HG03095 (cell line): ENCODE measurements around the gene LRRC34.

Experiments used
- ATAC-seq: cut with Tn5 transposase; IDR thresholded peaks from one replicate; pipeline ENCODE4 v1.9.1; 2021; ENCODE audit warnings: moderate library complexity; ENCODE audit not compliant: unreplicated experiment

LRRC34 gene

DNA sequence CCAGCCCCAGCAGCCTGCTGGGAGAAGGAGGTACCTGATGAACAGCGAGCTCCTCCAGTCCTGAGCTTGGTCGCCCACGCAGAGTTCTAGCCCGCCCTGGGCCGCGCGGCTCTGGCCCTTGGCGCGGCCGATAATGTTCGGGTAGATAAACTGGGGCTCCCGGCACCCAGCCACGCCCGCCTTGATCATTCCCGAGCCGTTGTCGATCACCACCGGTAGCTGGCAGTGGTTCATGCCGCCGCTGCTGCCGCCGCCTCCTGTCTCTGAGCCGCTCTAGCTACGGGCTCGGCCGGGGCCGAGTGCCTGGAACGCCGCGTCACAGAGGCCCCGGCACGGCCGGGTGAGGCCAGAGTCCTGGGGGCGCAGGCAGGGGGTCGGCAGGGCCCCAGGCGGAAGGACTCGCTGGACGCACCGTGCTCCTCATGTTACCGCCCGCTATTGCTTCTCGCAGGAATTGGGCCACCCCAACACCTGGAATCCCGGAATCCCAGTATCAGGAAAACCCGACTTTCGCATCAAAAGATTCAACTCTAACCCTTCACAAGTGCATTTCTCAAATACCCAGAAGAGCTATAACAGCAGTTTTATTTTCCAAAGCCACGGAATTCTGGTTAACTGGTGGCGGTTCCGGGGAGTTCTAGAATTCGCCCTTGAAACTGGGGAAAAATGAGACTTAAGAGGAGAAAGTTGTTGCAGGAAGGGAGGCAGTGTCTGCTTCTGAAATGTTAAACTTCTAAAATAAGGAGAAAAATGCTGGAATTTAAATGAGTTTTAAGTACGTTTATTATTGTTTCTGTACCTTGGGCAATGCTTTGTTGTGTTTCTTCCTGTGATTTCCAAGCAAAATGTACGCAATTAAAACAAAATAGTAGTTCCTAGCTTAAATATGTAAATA is 43.2 kb downstream of the LRRC34 start, which contains the start of gene ACTRT3:
ACTRT3 (minus strand) TSS at position 275 of the 895 bp plus-strand sequence; CDS start at position 234, 41 bp downstream.
- peak; percentile 27 for ATAC-seq

DNA sequence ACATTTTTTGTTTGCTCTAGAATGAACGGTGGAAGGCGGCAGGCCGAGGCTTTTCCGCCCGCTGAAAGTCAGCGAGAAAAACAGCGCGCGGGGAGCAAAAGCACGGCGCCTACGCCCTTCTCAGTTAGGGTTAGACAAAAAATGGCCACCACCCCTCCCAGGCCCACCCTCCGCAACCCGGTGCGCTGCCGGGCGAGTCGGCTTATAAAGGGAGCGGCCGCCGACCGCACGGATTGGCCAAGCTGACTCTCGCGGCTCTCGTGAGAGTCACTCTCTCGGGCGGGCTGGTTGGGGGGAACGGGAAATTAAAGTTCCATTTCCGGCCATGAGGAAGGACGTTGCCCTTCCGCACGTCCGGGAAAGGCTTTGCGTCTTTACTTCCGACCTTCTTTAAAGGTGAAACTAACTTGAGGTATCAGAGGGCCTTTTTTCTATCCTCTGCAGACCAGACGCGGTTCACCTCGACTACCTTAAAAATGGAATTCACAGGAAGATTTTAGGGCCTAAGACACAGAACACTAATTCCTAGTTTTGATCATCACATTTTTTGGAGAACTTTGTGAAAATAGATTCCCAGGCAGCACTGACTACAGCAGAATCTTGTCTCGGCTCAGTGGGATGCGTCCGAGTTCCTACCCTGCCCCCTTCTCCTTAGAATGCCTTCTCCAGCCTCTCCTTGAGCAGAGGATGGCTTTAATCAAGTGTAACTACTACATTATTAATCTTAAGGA is 47.7 kb downstream of the LRRC34 start, which contains the start of gene TERC:
TERC (minus strand) TSS at position 179 of the 731 bp plus-strand sequence.
- ATAC-seq: peak; percentile 66

DNA sequence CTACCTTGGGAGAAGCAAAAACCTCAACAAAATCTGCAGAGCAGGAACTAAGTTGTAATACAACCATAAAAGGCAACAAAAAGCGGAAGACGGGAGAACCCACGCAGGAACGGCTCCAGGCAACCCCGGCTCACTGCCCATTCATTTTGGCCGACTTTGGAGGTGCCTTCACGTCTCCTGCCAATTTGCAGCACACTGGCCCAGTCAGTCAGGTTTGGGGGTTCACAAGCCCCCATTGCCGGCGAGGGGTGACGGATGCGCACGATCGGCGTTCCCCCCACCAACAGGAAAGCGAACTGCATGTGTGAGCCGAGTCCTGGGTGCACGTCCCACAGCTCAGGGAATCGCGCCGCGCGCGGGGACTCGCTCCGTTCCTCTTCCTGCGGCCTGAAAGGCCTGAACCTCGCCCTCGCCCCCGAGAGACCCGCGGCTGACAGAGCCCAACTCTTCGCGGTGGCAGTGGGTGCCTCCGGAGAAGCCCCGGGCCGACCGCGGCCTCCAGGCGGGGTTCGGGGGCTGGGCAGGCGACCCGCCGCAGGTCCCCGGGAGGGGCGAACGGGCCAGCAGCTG is 48.3 kb downstream of the LRRC34 start:
- peak; percentile 43 for ATAC-seq

DNA sequence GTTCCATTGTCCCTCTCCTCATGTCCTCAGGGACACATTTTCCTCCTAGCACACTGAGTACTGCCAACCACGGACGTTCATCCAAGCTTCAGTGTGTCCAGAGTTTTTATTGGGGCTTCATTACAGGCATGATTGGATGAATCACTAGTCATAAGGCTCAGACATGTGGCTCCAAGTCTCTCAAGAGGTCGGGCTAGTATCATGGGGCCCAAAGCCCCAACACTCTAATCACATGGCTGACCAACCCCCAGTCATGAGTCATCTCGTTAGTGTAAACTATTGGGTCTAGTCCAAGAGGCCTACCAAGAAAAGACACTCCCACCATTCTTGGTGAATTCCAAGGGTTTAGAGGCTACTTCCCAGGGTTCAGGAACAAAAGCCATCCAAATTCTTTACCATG is 52.2 kb downstream of the LRRC34 start:
- no peak for ATAC-seq

DNA sequence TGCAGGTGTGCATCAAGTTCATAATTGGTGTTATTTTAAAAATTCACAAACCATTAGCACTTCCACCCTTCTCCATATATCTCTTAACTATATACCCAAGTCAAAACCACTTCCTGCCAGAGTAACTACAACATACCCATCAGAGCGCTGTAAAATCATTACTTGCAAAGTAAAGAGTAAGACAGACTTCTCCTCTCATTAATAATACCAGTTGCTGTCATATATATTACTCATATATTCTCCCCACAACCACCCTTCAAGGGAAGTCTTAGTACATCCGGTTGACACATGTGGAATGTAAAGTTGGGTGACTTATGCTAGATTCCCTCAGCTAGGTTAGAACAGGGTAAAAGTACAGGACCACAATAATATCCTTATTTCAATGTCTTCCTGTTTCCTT is 53.4 kb downstream of the LRRC34 start:
- ATAC-seq: peak; percentile 35

DNA sequence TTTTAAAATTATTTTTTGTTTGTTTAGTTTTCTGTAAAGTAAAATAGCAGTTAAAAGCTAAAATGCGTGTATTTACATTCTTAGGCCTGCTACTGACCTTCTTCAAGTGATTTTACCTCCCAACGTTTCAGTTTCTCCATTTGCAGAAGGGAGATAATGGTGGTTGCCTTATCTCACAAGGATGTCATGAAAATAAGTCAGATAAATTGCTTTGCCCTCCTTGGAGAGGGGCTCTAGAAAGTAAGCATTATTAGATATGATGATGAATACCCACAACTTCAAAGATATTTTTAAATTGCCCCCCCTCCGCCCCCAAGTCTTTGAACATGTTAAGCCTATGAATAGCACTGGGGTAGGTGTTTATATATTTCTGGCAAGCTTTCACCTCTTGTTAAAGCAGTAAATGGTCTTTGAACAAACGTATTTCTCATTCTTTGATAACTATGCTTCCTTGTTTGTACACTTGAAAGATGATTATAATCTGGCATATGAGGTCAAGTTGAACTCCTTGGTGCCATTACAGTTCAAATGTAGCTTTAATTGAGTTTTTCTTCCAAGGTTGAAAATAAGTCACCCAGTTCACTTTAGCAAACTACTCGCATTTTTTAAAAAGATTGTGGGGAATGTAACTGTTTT is 54.2 kb downstream of the LRRC34 start:
- ATAC-seq: no peak

DNA sequence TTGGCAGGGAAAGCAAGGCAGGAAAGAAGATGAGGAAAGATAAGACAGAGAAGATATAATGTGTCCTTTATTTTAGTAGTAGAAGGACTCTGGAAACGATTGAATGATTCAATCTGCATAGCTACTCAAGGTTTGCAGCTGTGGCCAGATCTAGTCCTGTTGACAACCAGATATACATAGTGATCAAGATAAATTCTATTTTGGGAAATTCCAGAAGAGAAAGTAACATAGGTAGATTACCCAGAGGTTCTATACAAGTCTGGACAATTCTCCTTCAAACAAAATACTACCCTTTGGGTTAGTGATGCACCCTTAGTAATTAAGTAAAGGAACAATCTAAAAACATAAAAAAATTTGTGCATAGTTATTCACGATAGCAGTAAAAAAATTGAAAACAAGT is 57.2 kb downstream of the LRRC34 start:
- ATAC-seq: no peak

DNA sequence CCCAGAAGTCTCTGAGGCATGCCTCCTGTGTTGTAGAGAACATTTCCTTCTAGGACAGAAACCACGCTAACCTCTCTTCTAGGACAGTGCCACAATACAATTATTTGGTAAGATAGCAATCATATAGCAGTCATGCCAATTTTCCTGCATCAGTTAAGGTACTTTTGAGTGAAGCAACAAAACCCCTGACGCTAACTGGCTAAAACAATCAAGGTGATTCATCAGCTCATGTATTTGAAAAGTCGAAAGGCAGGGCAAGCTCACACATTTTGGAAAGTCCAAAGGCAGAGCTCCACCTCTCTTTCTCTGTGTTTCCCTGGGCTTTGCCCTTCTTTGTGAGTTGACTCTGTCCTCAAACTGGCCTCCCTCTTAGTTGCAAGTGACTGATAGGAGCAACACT is 58.0 kb downstream of the LRRC34 start:
- ATAC-seq: no peak

DNA sequence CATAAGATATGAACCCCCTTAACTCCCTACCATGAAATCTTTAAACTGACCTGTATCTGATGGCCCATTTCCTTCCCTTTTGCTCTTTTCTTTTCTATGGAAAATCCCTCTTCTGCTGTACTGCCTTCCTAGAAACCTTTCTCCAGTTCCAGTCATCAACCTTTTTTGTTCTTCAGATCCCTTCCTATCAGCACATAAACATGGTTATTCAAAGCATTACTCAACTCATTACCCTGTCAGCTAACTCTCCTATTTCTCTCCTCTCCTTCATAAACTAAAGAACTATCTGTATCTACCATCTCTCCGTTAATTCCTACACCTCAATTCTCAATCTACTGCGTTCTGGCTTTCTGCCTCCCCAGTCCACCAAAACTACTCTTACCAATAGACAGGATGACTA is 60.8 kb downstream of the LRRC34 start:
- no peak for ATAC-seq

DNA sequence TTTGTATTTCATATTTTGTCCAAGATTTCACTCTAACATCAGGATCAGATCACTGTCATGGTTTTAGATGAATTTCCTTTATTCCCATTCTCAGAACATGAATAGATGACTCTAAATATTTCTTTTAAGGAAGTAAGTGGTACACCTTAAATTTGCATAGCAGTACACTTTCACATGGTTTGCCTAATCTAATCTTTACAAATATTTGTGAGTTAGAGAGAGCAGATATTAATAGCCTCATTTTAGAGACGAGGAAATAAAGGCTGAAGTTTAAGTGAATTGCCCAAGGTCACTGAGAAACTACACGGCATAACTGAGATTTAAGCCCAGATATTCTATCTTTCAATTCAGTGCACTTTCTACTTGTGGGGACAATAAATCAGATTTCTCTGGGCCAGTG is 62.0 kb downstream of the LRRC34 start:
- ATAC-seq: no peak

DNA sequence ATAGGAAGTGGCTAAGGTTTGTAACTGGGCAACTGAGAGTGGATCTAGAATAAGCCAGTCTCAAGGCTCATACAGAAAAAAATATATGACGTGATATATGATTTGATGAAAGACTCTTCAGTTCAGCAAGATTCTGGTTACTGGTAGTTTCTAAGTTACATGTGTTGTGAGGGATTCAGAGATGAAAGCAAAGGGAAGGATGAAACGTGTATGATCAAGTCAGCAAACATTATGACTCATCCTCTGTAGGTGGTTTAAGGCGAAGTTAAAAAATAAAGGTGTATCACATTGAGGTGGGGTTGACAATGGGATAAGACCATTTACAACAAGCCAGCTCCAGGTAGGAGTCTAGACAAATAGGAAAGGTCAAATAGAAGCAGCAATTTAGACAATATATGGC is 64.0 kb downstream of the LRRC34 start:
- ATAC-seq: no peak

DNA sequence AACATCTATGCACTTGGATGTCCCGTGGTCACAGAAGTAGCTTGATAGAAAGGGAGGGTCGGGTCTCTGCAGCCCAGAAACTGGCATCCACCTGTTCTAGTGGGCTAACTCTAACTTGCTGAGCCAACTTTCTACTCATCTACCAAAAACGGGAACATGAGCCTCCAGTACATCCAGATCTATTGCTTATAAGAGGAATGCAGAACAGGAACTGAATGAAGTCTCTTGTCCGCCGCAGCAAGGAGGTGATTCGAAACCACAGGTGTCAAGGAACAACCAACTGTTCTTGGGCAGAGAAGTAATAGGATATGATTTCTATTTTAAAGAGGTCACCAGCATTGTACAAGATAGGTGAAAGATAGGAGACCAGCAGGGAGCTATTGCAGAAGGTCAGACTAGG is 65.8 kb downstream of the LRRC34 start:
- ATAC-seq: no peak

DNA sequence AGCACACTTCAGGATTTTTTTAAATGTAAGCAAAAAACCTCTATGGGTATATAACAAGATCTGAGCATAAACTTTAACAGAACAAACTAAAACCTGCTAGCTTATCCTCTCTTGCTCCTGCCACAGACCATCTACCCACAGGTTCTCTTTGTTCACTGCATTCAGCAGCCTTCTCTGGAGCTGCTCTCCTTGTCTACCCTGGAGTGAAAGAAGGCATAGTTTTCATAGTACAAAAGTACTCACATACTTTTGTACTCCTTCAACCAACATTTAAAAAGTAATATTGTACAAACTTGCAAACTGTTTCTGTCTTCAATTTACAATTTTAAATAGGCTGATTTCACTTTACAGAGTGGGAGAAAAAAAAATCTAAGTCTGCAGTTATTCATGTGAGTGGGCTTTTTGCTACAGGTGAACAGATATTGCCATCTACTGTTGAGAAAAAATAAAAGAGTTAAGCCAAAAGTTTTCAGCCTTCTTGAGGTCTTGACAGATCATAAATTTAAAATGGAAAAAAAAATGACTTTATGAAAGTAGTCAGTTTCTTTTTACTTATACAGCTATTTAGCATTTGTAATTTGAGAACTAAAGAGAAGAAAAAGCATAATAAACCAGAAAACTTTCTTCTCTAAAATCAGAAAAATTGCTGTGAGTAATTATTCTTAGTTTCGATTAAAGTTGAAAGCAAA is 68.2 kb downstream of the LRRC34 start:
- ATAC-seq: no peak
